ENCODE data around the gene FKBP15.

Gene FKBP15

GRCh38 chr9:113219969-113220368, 1.1 kb downstream of the FKBP15 start:
- DNase-seq (ENCODE audit: low spot score): no peak
- peak overlapping the region; percentile 86 for H3K4me3 ChIP-seq
- peak overlapping the region in 1 of 2 donors; percentile 59 for H3K27ac ChIP-seq
- TF ChIP-seq, protein P1, sequence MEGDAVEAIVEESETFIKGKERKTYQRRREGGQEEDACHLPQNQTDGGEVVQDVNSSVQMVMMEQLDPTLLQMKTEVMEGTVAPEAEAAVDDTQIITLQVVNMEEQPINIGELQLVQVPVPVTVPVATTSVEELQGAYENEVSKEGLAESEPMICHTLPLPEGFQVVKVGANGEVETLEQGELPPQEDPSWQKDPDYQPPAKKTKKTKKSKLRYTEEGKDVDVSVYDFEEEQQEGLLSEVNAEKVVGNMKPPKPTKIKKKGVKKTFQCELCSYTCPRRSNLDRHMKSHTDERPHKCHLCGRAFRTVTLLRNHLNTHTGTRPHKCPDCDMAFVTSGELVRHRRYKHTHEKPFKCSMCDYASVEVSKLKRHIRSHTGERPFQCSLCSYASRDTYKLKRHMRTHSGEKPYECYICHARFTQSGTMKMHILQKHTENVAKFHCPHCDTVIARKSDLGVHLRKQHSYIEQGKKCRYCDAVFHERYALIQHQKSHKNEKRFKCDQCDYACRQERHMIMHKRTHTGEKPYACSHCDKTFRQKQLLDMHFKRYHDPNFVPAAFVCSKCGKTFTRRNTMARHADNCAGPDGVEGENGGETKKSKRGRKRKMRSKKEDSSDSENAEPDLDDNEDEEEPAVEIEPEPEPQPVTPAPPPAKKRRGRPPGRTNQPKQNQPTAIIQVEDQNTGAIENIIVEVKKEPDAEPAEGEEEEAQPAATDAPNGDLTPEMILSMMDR (IDR thresholded peaks at IDR 0.05): no peak

GRCh38 chr9:113219186-113219936, 1.7 kb downstream of the FKBP15 start:
- peak overlapping the region in 1 of 2 donors; percentile 59 for H3K27ac ChIP-seq
- DNase-seq (ENCODE audit: low spot score): no peak
- peak overlapping the region; percentile 86 for H3K4me3 ChIP-seq
- TF ChIP-seq, protein P1 (IDR thresholded peaks at IDR 0.05): no peak

GRCh38 chr9:113216406-113216805, 4.7 kb downstream of the FKBP15 start:
- Histone ChIP-seq H3K27ac (no peak overlapping the region), H3K4me3 (no peak overlapping the region)
- TF ChIP-seq, protein P1 (IDR thresholded peaks at IDR 0.05): no peak
- DNase-seq (ENCODE audit: low spot score): no peak

GRCh38 chr9:113215132-113215531, 5.9 kb downstream of the FKBP15 start:
- Histone ChIP-seq H3K27ac (no peak overlapping the region), H3K4me3 (no peak overlapping the region)
- TF ChIP-seq, protein P1 (IDR thresholded peaks at IDR 0.05): no peak
- no peak for DNase-seq (ENCODE audit: low spot score)

DNA sequence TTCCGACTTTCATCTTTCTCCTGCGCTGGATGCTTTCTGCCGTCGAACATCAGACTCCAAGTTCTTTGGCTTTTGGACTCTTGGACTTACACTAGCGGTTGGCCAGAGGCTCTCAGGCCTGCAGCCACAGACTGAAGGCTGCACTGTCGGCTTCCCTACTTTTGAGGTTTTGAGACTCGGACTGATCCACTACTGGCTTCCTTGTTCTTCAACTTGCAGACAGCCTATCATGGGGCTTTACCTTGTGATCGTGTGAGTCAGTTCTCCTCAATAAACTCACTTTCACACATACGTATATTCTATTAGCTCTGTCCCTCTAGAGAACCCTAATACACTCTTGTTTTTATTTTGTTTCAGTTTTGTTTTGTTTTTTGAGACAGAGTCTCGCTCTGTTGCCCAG, 10.3 kb downstream of the FKBP15 start:
- Histone ChIP-seq H3K27ac (no peak overlapping the region), H3K4me3 (no peak overlapping the region)
- DNase-seq (ENCODE audit: low spot score): no peak
- TF ChIP-seq, protein P1 (IDR thresholded peaks at IDR 0.05): no peak

GRCh38 chr9:113205861-113206260, 15.2 kb downstream of the FKBP15 start:
- TF ChIP-seq, protein P1 (IDR thresholded peaks at IDR 0.05): no peak
- no peak overlapping the region for H3K27ac ChIP-seq
- no peak overlapping the region for H3K4me3 ChIP-seq
- DNase-seq (ENCODE audit: low spot score): no peak

DNA sequence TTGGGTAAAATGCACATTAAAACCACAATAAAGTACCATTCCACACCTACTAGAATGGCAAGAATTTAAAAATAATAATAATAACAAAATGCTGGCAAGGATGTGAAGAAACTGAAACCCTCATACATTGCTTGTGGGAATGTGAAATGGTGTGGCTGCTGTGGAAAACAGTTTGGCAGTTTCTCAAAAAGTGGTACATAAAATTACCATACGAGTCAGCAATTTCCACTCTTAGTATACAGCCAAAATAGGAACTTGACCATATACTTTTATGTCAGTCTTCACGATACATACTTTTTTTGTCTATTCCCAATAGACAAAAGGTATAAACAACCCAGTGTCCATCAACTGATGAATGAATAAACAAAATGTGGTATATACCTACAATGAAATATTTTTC, 15.6 kb downstream of the FKBP15 start:
- Histone ChIP-seq H3K27ac (no peak overlapping the region), H3K4me3 (no peak overlapping the region)
- no peak for DNase-seq (ENCODE audit: low spot score)
- TF ChIP-seq, protein P1 (IDR thresholded peaks at IDR 0.05): no peak
